Neural cell (in vitro differentiated cells): Measurements from ENCODE around the gene DPH6.

Experiments used
- CTCF ChIP-seq: fragments of 450-650 bp; IDR thresholded peaks from 2 replicates; pipeline ENCODE4 v1.5.1; 2014; ENCODE audit warnings: antibody characterized with exemption, mild to moderate bottlenecking, moderate library complexity; ENCODE audit not compliant: poor library complexity, severe bottlenecking
- EP300 ChIP-seq: fragments of 450-650 bp; conservative IDR thresholded peaks from 2 replicates; pipeline ENCODE4 v1.6.1; 2014; ENCODE audit warnings: antibody characterized with exemption, mild to moderate bottlenecking, moderate library complexity; ENCODE audit not compliant: poor library complexity, severe bottlenecking
- EZH2 ChIP-seq: fragments of 200-600, 300-800 bp; shearing (Covaris generic), sonication (generic); IDR thresholded peaks from 2 replicates; pipeline ENCODE4 v1.6.1; 2014; ENCODE audit warnings: antibody characterized with exemption, low read length, borderline replicate concordance, mild to moderate bottlenecking; ENCODE audit not compliant: insufficient read depth, poor library complexity, severe bottlenecking
- RAD21 ChIP-seq: fragments of 450-650 bp; conservative IDR thresholded peaks from 2 replicates; pipeline ENCODE4 v1.6.1; 2014; ENCODE audit warnings: antibody characterized with exemption, mild to moderate bottlenecking, moderate library complexity
- REST ChIP-seq: IDR thresholded peaks from 2 replicates; pipeline ENCODE4 v1.6.1; 2012; ENCODE audit warnings: borderline replicate concordance

- no peak for TF ChIP-seq EP300
- no peak for TF ChIP-seq EZH2
- TF ChIP-seq CTCF: no peak
- no peak for TF ChIP-seq RAD21
- TF ChIP-seq REST: no peak
Observed at GRCh38 chr15:35358824-35359223, 187.1 kb downstream of the DPH6 start.
